ENCODE data around the gene FGGY. TPM values are rescaled to one million over a fixed set of nuclear protein-coding genes. Genes with fewer than 3 reads are reported as not detected.

Gene FGGY
- total RNA-seq, 2 donors from 2014 or later = 12.2 to 17.4 TPM

DNA sequence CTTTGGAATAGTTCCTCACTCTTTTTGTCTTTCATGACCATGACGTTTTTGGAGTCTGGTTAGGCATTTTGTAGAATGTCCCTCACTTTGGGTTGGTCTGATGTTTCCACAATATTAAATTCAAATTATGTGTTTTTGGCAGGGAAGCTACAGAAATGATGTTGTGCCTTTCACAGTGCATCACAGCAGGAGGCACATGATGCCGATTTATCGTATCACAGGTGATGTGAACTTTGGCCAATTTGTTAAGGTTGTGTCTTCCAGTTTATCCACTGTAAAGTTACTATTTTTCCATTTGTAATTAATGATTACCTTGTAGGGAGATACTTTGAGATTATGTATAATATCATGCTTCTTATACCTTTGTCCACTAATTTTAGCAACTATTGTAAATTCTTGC lies 114.3 kb downstream of the FGGY start:
- no peak overlapping the region for H3K27ac ChIP-seq
- intact Hi-C loops (cut with DNase I) = no loop called here
- no peaks in the 10 kb centered on the region for H3K27me3 ChIP-seq
- no peaks in the 10 kb centered on the region for H3K4me1 ChIP-seq
- WGBS, 2 donors = 50 to 52% methylated on average over 3 of the region's 3 CpGs
- DNase-seq (no peak), ATAC-seq (no peak)
- TF ChIP-seq POLR2A (IDR thresholded peaks at IDR 0.05) = no peak
- H3K9me3 ChIP-seq = no peaks in the 10 kb centered on the region
- H3K4me3 ChIP-seq = no peak overlapping the region
- H3K36me3 ChIP-seq (replicated peaks in 1 of 2; ENCODE audit: insufficient read depth in 1 of 2, low read depth in 2 of 2) = no peaks in the 10 kb centered on the region

DNA sequence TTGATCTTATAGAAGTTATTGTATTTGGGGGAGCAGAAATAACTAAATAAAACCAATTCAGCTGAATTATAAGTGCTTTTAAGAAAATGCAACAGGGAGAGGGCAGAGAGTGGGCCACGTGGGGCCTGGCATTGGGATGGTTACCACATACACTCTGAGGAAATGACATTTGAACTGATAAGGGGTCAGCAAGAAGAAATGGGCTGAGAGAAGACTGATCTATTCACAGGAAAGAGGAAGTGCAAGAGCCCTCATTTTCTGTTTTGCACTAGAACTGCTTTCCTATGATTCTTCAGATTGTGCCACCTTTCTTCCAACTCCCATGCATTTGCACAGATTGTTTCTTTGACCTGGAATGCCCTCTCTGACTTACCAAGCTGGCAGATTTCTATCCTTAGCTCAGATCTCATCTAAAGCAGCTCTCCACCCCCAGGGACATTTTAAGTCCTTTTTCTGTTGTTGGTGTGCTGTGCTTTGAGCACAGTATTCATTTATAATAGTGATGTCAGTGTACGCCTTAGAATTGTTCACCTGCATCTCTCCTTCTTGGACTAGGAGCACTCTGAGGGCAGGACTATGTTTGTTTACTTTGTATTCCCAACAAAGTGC lies 115.9 kb downstream of the FGGY start:
- 78 to 86% methylated on average over 2 of the region's 2 CpGs for WGBS, 2 donors
- no peaks in the 10 kb centered on the region for H3K4me1 ChIP-seq
- TF ChIP-seq CTCF (IDR thresholded peaks at IDR 0.05) (no peak), POLR2A (IDR thresholded peaks at IDR 0.05) (no peak)
- no peaks in the 10 kb centered on the region for H3K9me3 ChIP-seq
- no peaks in the 10 kb centered on the region for H3K36me3 ChIP-seq (replicated peaks in 1 of 2; ENCODE audit: insufficient read depth in 1 of 2, low read depth in 2 of 2)
- ATAC-seq (no peak), DNase-seq (no peak)
- H3K4me3 ChIP-seq = no peak overlapping the region
- H3K27ac ChIP-seq = no peak overlapping the region
- intact Hi-C loops (cut with DNase I) = no loop called here
- no peaks in the 10 kb centered on the region for H3K27me3 ChIP-seq

GRCh38 chr1:59413327-59413720 lies 116.4 kb downstream of the FGGY start:
- Histone ChIP-seq H3K27me3 (no peaks in the 10 kb centered on the region), H3K9me3 (no peaks in the 10 kb centered on the region), H3K27ac (no peak overlapping the region), H3K36me3 (replicated peaks in 1 of 2; ENCODE audit: insufficient read depth in 1 of 2, low read depth in 2 of 2) (no peaks in the 10 kb centered on the region), H3K4me3 (no peak overlapping the region), H3K4me1 (no peaks in the 10 kb centered on the region)
- intact Hi-C loops (cut with DNase I) = no loop called here
- TF ChIP-seq POLR2A (IDR thresholded peaks at IDR 0.05) = no peak
- no peak for TF ChIP-seq CTCF (IDR thresholded peaks at IDR 0.05)
- 90 to 96% methylated on average over 1 of the region's 1 CpG for WGBS, 2 donors
- ATAC-seq (no peak), DNase-seq (no peak)

- Histone ChIP-seq H3K27me3 (no peaks in the 10 kb centered on the region), H3K4me1 (no peaks in the 10 kb centered on the region), H3K9me3 (no peaks in the 10 kb centered on the region), H3K4me3 (no peak overlapping the region), H3K36me3 (replicated peaks in 1 of 2; ENCODE audit: insufficient read depth in 1 of 2, low read depth in 2 of 2) (no peaks in the 10 kb centered on the region), H3K27ac (no peak overlapping the region)
- DNase-seq (no peak), ATAC-seq (no peak)
- TF ChIP-seq POLR2A (IDR thresholded peaks at IDR 0.05) (no peak), CTCF (IDR thresholded peaks at IDR 0.05) (no peak)
- intact Hi-C loops (cut with DNase I) = no loop called here
- 74 to 80% methylated on average over 6 of the region's 6 CpGs for WGBS, 2 donors
Observed at GRCh38 chr1:59414406-59415133, 117.7 kb downstream of the FGGY start.

GRCh38 chr1:59415286-59415850 lies 118.5 kb downstream of the FGGY start:
- Histone ChIP-seq H3K36me3 (replicated peaks in 1 of 2; ENCODE audit: insufficient read depth in 1 of 2, low read depth in 2 of 2) (no peaks in the 10 kb centered on the region), H3K9me3 (no peaks in the 10 kb centered on the region)

More at GRCh38 chr1:59415286-59415850, 118.5 kb downstream of the FGGY start:
- DNase-seq (no peak), ATAC-seq (no peak)
- TF ChIP-seq CTCF (IDR thresholded peaks at IDR 0.05) (no peak), POLR2A (IDR thresholded peaks at IDR 0.05) (no peak)
- intact Hi-C loops (cut with DNase I) = no loop called here
- Histone ChIP-seq H3K4me1 (no peaks in the 10 kb centered on the region), H3K4me3 (no peak overlapping the region), H3K27ac (no peak overlapping the region), H3K27me3 (no peaks in the 10 kb centered on the region)
- WGBS, 2 donors = 95% methylated on average over 5 of the region's 5 CpGs

Data from body of pancreas (tissue), 4 donors.